Renal pelvis (tissue), 12 donors: ENCODE results near the gene FHIP1B. TPM values are rescaled to one million over a fixed set of nuclear protein-coding genes. Genes with fewer than 3 reads are reported as not detected.
"Not testable (repeated sequence)": the region's sequence is repeated elsewhere in the genome, so short reads cannot be mapped to it uniquely, and the experiment has no call there.

Experiments used
- DNase-seq: peaks from one replicate; pipeline ENCODE4 v3.0.0-alpha.2; 2013
- long read RNA-seq, 16 experiments: transcript quantifications; one replicate each; lab custom pipeline, GENCODE V29; 2026
- polyA plus RNA-seq, 3 donors: library from polyadenylated mRNA; unstranded; fragments of 120-200 nt; gene quantifications; one replicate each; pipeline ENCODE4 v1.2.1, GENCODE V29; 2013; ENCODE audit not compliant: insufficient read length in 3 of 3

FHIP1B gene
- 10 to 100 TPM; 58.8 to 89.9 (median 72.2) TPM for polyA plus RNA-seq
- long read RNA-seq, donor 1, transcript FAM160A2-202 (12 exons, 3,354 nt) = major isoform, 5 of 16 reads
- long read RNA-seq, donor 1, partial matches to known transcripts = 0 of 16 reads
- long read RNA-seq, donor 1, other reads (novel, unspliced or antisense) = 0 of 16 reads
- long read RNA-seq, donor 2, transcript FAM160A2-204 (3 exons, 1,309 nt) = major isoform, 7 of 18 reads
- long read RNA-seq, donor 2, partial matches to known transcripts = 5 of 18 reads
- long read RNA-seq, donor 2, other reads (novel, unspliced or antisense) = 0 of 18 reads
- long read RNA-seq, donor 3, partial matches to known transcripts = 0 of 7 reads
- long read RNA-seq, donor 3, other reads (novel, unspliced or antisense) = 0 of 7 reads
- long read RNA-seq, donor 4, transcript FAM160A2-204 (3 exons, 1,309 nt) = major isoform, 7 of 24 reads
- long read RNA-seq, donor 4, transcript FAM160A2-203 (9 exons, 3,327 nt) = minor isoform, 5 of 24 reads
- long read RNA-seq, donor 4, partial matches to known transcripts = 7 of 24 reads
- long read RNA-seq, donor 4, other reads (novel, unspliced or antisense) = 0 of 24 reads
- long read RNA-seq, donor 5, partial matches to known transcripts = 0 of 3 reads
- long read RNA-seq, donor 5, other reads (novel, unspliced or antisense) = 0 of 3 reads
- long read RNA-seq, donor 6, transcript FAM160A2-204 (3 exons, 1,309 nt) = major isoform, 6 of 24 reads
- long read RNA-seq, donor 6, partial matches to known transcripts = 12 of 24 reads
- long read RNA-seq, donor 6, other reads (novel, unspliced or antisense) = 0 of 24 reads
- long read RNA-seq, donor 7, partial matches to known transcripts = 0 of 8 reads
- long read RNA-seq, donor 7, other reads (novel, unspliced or antisense) = 0 of 8 reads
- long read RNA-seq, donor 8, partial matches to known transcripts = 5 of 9 reads
- long read RNA-seq, donor 8, other reads (novel, unspliced or antisense) = 0 of 9 reads
- long read RNA-seq, donor 9, partial matches to known transcripts = 6 of 14 reads
- long read RNA-seq, donor 9, other reads (novel, unspliced or antisense) = 0 of 14 reads
- long read RNA-seq, donor 10, transcript FAM160A2-204 (3 exons, 1,309 nt) = major isoform, 7 of 50 reads
- long read RNA-seq, donor 10, partial matches to known transcripts = 33 of 50 reads
- long read RNA-seq, donor 10, other reads (novel, unspliced or antisense) = 0 of 50 reads
- long read RNA-seq, donor 11, partial matches to known transcripts = 5 of 12 reads
- long read RNA-seq, donor 11, other reads (novel, unspliced or antisense) = 0 of 12 reads
- long read RNA-seq, donor 12, transcript FAM160A2-202 (12 exons, 3,354 nt) = minor isoform, 6 of 36 reads
- long read RNA-seq, donor 12, transcript FAM160A2-204 (3 exons, 1,309 nt) = major isoform, 10 of 36 reads
- long read RNA-seq, donor 12, partial matches to known transcripts = 18 of 36 reads
- long read RNA-seq, donor 12, other reads (novel, unspliced or antisense) = 0 of 36 reads
- long read RNA-seq, donor 13, transcript FAM160A2-204 (3 exons, 1,309 nt) = major isoform, 6 of 8 reads
- long read RNA-seq, donor 13, partial matches to known transcripts = 0 of 8 reads
- long read RNA-seq, donor 13, other reads (novel, unspliced or antisense) = 0 of 8 reads
- long read RNA-seq, donor 14 = 0 reads
- long read RNA-seq, donor 15, transcript FAM160A2-204 (3 exons, 1,309 nt) = major isoform, 12 of 36 reads
- long read RNA-seq, donor 15, partial matches to known transcripts = 16 of 36 reads
- long read RNA-seq, donor 15, other reads (novel, unspliced or antisense) = 0 of 36 reads
- long read RNA-seq, donor 16, partial matches to known transcripts = 0 of 8 reads
- long read RNA-seq, donor 16, other reads (novel, unspliced or antisense) = 0 of 8 reads

- peak; percentile 99 for DNase-seq
Measured at GRCh38 chr11:6234387-6235107, at the start of gene FHIP1B. Gene FHIP1B (minus strand): TSS chr11:6234636. CDS start chr11:6224516, 10,120 bp downstream.

GRCh38 chr11:6283453-6284023, 49.1 kb upstream of the FHIP1B start:
- no peak for DNase-seq

GRCh38 chr11:6280809-6281208, 46.4 kb upstream of the FHIP1B start:
- not testable (repeated sequence) for DNase-seq

DNA sequence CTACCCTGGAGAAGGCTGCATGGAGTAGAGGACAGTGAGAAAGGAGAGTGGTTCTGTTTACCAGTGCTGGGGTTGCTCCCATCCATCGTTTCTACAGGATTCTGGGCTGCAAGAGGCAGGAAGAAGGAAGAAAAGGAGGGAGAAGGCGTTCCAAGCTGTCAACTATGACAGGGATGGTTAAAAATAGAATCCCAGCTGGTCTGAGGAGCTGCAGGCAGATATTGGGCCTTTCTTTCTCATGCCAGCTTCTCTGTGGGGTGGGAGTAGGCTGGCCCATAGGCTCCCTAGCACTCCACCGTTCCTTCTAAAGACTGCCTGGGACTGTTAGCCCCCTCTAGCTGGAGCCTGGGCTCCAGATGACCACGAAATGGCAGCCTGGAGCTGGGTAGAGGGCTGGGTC, 38.8 kb upstream of the FHIP1B start:
- DNase-seq = no peak

GRCh38 chr11:6271598-6271997, 37.2 kb upstream of the FHIP1B start:
- DNase-seq = no peak

GRCh38 chr11:6270584-6271246, 36.3 kb upstream of the FHIP1B start:
- no peak for DNase-seq

GRCh38 chr11:6269994-6270393, 35.6 kb upstream of the FHIP1B start:
- DNase-seq = no peak

- DNase-seq = no peak
Measured at GRCh38 chr11:6268820-6269219, 34.4 kb upstream of the FHIP1B start.

- DNase-seq = no peak
Measured at GRCh38 chr11:6263662-6264061, 29.2 kb upstream of the FHIP1B start.

DNA sequence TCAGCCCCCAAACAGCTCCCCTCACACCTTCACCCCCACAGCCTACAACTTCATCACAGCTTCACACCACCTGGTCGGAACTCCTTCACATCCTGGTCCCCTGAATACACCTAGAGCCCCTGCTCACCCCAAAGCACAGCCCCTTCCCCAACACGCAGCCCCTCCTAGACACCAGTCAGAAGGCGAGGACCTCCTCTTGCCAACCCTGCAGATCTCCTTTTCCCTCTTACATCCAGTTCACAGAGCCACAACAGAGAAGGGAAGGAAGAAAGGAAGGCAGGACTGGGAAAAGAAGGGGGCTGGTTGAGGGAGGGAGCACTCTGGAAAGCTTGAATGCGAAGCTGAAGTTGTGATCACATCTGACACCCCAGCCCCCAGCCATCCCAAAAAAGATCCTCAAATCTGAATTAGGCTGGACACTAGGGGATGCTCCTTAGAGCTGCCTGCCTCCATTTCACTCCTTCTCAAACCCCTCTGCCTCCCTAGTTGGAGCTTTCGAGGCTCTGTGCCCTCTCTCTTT, 25.8 kb upstream of the FHIP1B start:
- DNase-seq = no peak

DNA sequence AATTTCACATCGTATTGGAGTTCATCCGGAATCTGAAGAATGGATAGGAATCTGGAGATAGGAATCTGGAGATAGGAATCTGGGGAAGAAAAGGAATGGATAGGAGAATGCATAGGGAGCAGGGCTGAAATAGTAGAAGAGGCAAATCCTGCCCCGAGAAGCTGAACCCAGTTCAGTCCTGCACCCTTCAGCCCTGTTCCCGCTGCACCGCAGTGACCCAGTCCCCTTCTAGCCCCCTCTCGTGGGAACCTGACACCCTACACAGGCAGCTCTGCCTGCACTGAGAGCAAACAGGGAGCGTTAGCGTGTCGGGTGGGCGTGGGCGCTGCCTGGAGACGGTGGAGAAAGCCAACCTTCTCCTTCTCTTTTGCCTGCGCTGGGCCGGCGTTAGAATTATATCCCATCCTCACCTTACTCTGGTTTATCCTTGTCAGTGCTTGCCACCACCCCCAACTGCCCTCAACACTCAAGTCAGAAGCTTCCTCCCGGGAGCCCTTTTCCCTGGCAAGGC, 24.2 kb upstream of the FHIP1B start:
- DNase-seq = peak; percentile 24

- DNase-seq = no peak
Measured at GRCh38 chr11:6258141-6258540, 23.7 kb upstream of the FHIP1B start.

DNA sequence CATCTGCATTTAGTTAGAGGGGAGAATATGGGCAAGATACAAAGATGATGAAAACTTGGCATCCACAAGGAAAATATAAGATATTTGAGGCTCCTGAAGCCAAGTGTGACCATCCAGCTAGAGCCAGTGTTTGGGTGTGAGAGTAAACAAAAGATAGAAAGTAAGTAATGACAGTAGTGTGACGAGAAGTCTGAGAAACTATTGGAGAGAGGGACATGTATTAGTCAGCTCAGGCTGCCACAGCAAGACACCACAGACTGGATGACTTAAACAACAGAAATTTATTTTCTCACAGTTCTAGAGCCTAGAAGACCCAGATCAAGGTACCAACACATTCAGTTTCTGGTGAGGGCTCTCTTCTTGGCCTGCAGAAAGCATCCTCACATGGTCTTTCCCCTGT, 18.8 kb upstream of the FHIP1B start:
- no peak for DNase-seq

DNA sequence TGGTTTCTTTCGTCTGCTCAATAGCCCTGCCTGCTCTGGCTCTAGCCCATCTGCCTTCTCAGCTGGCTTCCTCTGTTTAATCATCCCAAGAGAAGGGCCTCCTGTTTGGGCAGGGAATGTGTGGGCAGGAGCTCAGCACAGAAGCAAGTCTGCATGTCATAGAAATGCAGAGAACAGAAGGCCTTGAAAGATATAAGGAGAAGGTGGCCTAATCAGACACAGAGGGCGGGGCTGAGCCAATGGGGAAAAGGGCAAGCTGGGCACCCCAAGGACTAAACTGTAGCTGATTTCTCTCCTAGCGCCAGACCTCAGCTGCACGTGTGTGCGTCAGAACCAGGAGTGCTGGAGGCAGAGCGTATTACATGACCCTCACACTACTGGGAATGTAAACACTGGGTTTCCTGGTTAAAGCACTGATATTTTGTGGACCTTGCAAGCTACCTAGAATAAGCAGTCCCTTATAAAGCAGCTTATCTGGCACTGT, 17.6 kb upstream of the FHIP1B start:
- no peak for DNase-seq

- DNase-seq = peak; percentile 72
Measured at GRCh38 chr11:6251120-6251733, 16.8 kb upstream of the FHIP1B start.

DNA sequence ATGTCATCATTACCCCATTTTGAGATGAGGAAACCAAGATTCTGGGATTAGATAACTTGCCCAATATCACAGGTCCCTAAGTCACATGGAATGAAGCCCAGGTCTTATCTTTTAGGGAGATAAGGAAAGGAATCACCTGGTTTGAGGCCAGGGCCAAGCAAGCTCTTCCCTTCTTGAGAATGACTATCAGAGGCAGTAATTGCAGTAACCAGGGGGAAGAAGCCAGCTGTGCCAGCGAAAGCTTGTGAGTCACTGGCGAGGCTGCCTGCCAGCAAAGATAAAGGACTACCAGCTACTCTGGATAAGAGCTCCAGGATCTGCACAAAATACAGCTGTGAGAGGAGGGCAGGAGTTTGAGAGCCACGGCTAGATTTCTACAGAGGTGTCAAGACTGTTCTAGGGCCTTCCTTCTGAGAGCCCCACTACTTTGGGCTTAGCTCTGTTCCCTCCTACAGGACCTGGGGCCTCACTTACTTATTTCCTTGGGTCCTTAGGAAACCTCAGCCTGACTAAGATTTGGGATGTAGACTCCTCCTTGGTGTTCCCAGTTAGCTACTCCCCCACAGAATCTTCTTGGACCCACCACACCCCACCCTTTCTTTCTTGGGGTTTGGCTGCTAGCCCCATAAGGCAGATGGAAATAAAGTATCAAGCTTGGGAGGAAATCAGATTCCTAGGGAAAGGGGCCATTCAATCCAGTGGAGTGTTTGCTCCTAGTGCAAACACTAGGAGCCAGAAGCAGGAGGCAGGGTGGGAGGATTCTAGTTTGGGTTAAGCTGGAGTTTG, 15.5 kb upstream of the FHIP1B start:
- DNase-seq = no peak

- not testable (repeated sequence) for DNase-seq
Measured at GRCh38 chr11:6248897-6249296, 14.5 kb upstream of the FHIP1B start.
